Ishikawa (cell line): ENCODE results near the gene ARSJ.

ENCODE experiments used
- CEBPB ChIP-seq: IDR thresholded peaks from 2 replicates; pipeline ENCODE4 v1.6.1; 2012
- CREB1 ChIP-seq: IDR thresholded peaks from 2 replicates; pipeline ENCODE4 v1.6.1; 2012; ENCODE audit warnings: low read depth
- EGR1 ChIP-seq: IDR thresholded peaks from 2 replicates; pipeline ENCODE4 v1.6.1; 2012
- EP300 ChIP-seq: IDR thresholded peaks from 2 replicates; pipeline ENCODE4 v1.6.1; 2012; ENCODE audit warnings: borderline replicate concordance
- FOXM1 ChIP-seq: IDR thresholded peaks from 2 replicates; pipeline ENCODE4 v1.6.1; 2012; ENCODE audit warnings: low read depth, borderline replicate concordance
- MAX ChIP-seq: IDR thresholded peaks from 2 replicates; pipeline ENCODE4 v1.6.1; 2012
- NFIC ChIP-seq: IDR thresholded peaks from 2 replicates; pipeline ENCODE4 v1.6.1; 2012
- RAD21 ChIP-seq: IDR thresholded peaks from 2 replicates; pipeline ENCODE4 v1.6.1; 2012; ENCODE audit warnings: low read depth
- REST ChIP-seq: IDR thresholded peaks from 2 replicates; pipeline ENCODE4 v1.6.1; 2012; ENCODE audit warnings: low read depth, mild to moderate bottlenecking
- TAF1 ChIP-seq: IDR thresholded peaks from 2 replicates; pipeline ENCODE4 v1.6.1; 2012; ENCODE audit warnings: low read depth, mild to moderate bottlenecking
- TCF12 ChIP-seq: IDR thresholded peaks from 2 replicates; pipeline ENCODE4 v1.6.1; 2012; ENCODE audit warnings: low read depth
- TEAD4 ChIP-seq: IDR thresholded peaks from 2 replicates; pipeline ENCODE4 v1.6.1; 2012
- USF1 ChIP-seq: IDR thresholded peaks from 2 replicates; pipeline ENCODE4 v1.6.1; 2012
- YY1 ChIP-seq: IDR thresholded peaks from 2 replicates; pipeline ENCODE4 v1.6.1; 2012; ENCODE audit warnings: low read depth
- ZBTB7A ChIP-seq: IDR thresholded peaks from 2 replicates; pipeline ENCODE4 v1.6.1; 2012; ENCODE audit warnings: low read depth

Gene ARSJ

GRCh38 chr4:113878668-113879067, 100.8 kb downstream of the ARSJ start:
- TF ChIP-seq REST (no peak), RAD21 (peak; percentile 27; the same call in 1 of the 2 replicates)

- TF ChIP-seq FOXM1 (no peak), EGR1 (no peak), ZBTB7A (no peak), TEAD4 (no peak), USF1 (no peak), NFIC (no peak), MAX (no peak), CEBPB (no peak), TCF12 (no peak)
Observed at GRCh38 chr4:113874480-113874879, 105.0 kb downstream of the ARSJ start.

- TF ChIP-seq CEBPB (no peak), NFIC (no peak), RAD21 (no peak), YY1 (no peak), EGR1 (no peak), REST (no peak), FOXM1 (no peak), MAX (no peak), ZBTB7A (no peak), TEAD4 (no peak), TCF12 (no peak), TAF1 (no peak), CREB1 (no peak), EP300 (no peak), USF1 (no peak)
Observed at GRCh38 chr4:113873508-113873907, 105.9 kb downstream of the ARSJ start.

- no peak for TF ChIP-seq USF1
- TF ChIP-seq NFIC, result no peak
- no peak for TF ChIP-seq TCF12
- TF ChIP-seq REST, result no peak
- no peak for TF ChIP-seq EP300
- TF ChIP-seq MAX, result no peak
- TF ChIP-seq YY1, result no peak
- no peak for TF ChIP-seq FOXM1
Observed at GRCh38 chr4:113872426-113873260, 106.8 kb downstream of the ARSJ start.
